Esophagus squamous epithelium (tissue), 5 donors: ENCODE results near the gene SH2D2A. TPM values are rescaled to one million over a fixed set of nuclear protein-coding genes. Genes with fewer than 3 reads are reported as not detected.
"Not testable (repeated sequence)": the region's sequence is repeated elsewhere in the genome, so short reads cannot be mapped to it uniquely, and the experiment has no call there.

ENCODE experiments used
- DNase-seq: peaks from one replicate; lab custom pipeline; 2025; lab: John Stamatoyannopoulos, UW
- H3K27ac ChIP-seq, 4 donors: fragments of 200-600 bp; sonication (generic); one replicate each; pipeline ENCODE4 v1.5.1; 2016 to 2019; ENCODE audit warnings: mild to moderate bottlenecking in 1 of 4
- H3K27me3 ChIP-seq, 4 donors: fragments of 200-600 bp; sonication (generic); 1 replicate in 3 of 4; 2 replicates in 1 of 4; pipeline versions ENCODE4 v1.5.1 to v1.6.0; 2017 to 2021; ENCODE audit warnings: antibody characterized with exemption in 1 of 4
- H3K36me3 ChIP-seq, 3 donors: fragments of 200-600 bp; sonication (generic); one replicate each; pipeline ENCODE4 v1.5.1; 2016 to 2019
- H3K4me1 ChIP-seq, 3 donors: fragments of 200-600 bp; sonication (generic); one replicate each; pipeline ENCODE4 v1.5.1; 2017 to 2019
- H3K4me3 ChIP-seq, 4 donors: fragments of 200-600 bp; sonication (generic); 1 replicate in 3 of 4; 2 replicates in 1 of 4; pipeline ENCODE4 v1.5.1; 2016 to 2019; ENCODE audit warnings: mild to moderate bottlenecking in 2 of 4, moderate library complexity in 1 of 4
- H3K9me3 ChIP-seq, 3 donors: fragments of 200-600 bp; sonication (generic); one replicate each; pipeline ENCODE4 v1.5.1; 2016 to 2019
- CTCF ChIP-seq, 6 experiments: fragments of 450-650 bp in 4 of 6; fragments of 200-600 bp in 2 of 6; sonication (generic) in 2 of 6; IDR thresholded peaks; one replicate each; pipeline ENCODE4 v1.5.1; 2016 to 2019; ENCODE audit warnings: antibody characterized with exemption in 6 of 6, mild to moderate bottlenecking in 4 of 6, moderate library complexity in 4 of 6
- POLR2A ChIP-seq, 4 donors: fragments of 450-650 bp; IDR thresholded peaks; one replicate each; pipeline ENCODE4 v1.6.1; 2017; ENCODE audit warnings: antibody characterized with exemption in 4 of 4, mild to moderate bottlenecking in 4 of 4, moderate library complexity in 3 of 4
- WGBS, 2 donors: methylation state at CpG; one replicate each; pipeline ENCODE4 v1.1.5; 2018; 5-methylcytosine and 5-hydroxymethylcytosine counted together
- intact Hi-C: fragments of 100-400 bp; cut with DNase I; formaldehyde crosslinking; loops from one replicate; pipeline ENCODE4 v1.15.0; 2022
- total RNA-seq, 4 donors: library from RNA; depleted of rRNA; stranded (reverse); fragments of >200 nt; gene quantifications; one replicate each; pipeline ENCODE4 v1.1.0, GENCODE V29; 2016
- donor health status: DM: yes; HTN: yes; CAD: no.

Gene SH2D2A
- total RNA-seq, 4 donors from 2014 or later = 0.32 to 2.0 (median 1.7) TPM; not detected in 1

- intact Hi-C loops = no loop called here
- peak overlapping the region; percentile 90 to 98 (median 96) for H3K27ac ChIP-seq
- H3K4me3 ChIP-seq = peak overlapping the region; percentile 77 to 93 (median 88)
- WGBS, 2 donors = 0% methylated on average over 7 to 9 of the region's 31 CpGs
- H3K27me3 ChIP-seq = no peaks in the 10 kb centered on the region
- no peak for DNase-seq
- H3K4me1 ChIP-seq = peaks cover 17 to 67% (median 44%) of the 10 kb centered on the region in 3 donors
- no peaks in the 10 kb centered on the region for H3K9me3 ChIP-seq
- H3K36me3 ChIP-seq = peaks cover 0 to 28% (median 0%) of the 10 kb centered on the region in 3 donors
- TF ChIP-seq CTCF (IDR thresholded peaks at IDR 0.05) (no peak), POLR2A (IDR thresholded peaks at IDR 0.05) (no peak)
These were observed 48.6 kb downstream of the SH2D2A start for GRCh38 chr1:156767879-156768604.

- H3K9me3 ChIP-seq = no peaks in the 10 kb centered on the region
- H3K4me1 ChIP-seq = peaks cover 17 to 59% (median 37%) of the 10 kb centered on the region in 3 donors
- TF ChIP-seq CTCF (IDR thresholded peaks at IDR 0.05) = no peak
- peak in 3 of 4 donors; percentile 4 to 56 (median 39) for TF ChIP-seq POLR2A (IDR thresholded peaks at IDR 0.05)
- H3K27me3 ChIP-seq = no peaks in the 10 kb centered on the region
- peak within 1 kb of the TSS; percentile 77 to 93 (median 88) for H3K4me3 ChIP-seq
- H3K27ac ChIP-seq = peak within 1 kb of the TSS; percentile 90 to 98 (median 96)
- intact Hi-C loops = no loop called here
- 0 to 1% methylated on average over 17 to 39 of the region's 50 CpGs for WGBS, 2 donors
- peak; percentile 95 for DNase-seq
- peaks cover 0 to 24% (median 0%) of the 10 kb centered on the region in 3 donors for H3K36me3 ChIP-seq
These were observed 49.4 kb downstream of the SH2D2A start, which contains the start of gene PRCC for GRCh38 chr1:156767101-156767878. Gene PRCC, plus strand, starts transcription at chr1:156767535. Its CDS starts 237 bp downstream, at chr1:156767772.

GRCh38 chr1:156766298-156767100 lies 50.1 kb downstream of the SH2D2A start:
- H3K4me1 ChIP-seq = peaks cover 17 to 51% (median 36%) of the 10 kb centered on the region in 3 donors
- peak overlapping the region; percentile 43 to 93 (median 81) for H3K4me3 ChIP-seq
- intact Hi-C loops = no loop called here
- no peak for DNase-seq
- peaks cover 0 to 16% (median 0%) of the 10 kb centered on the region in 3 donors for H3K36me3 ChIP-seq
- TF ChIP-seq CTCF (IDR thresholded peaks at IDR 0.05) (peak in 1 of 6 experiments; percentile 16), POLR2A (IDR thresholded peaks at IDR 0.05) (peak in 1 of 4 donors; percentile 9)
- 2 to 4% methylated on average over 13 of the region's 14 CpGs for WGBS, 2 donors
- peak overlapping the region; percentile 71 to 98 (median 87) for H3K27ac ChIP-seq
- no peaks in the 10 kb centered on the region for H3K9me3 ChIP-seq
- no peaks in the 10 kb centered on the region for H3K27me3 ChIP-seq

GRCh38 chr1:156765666-156766065 lies 51.0 kb downstream of the SH2D2A start:
- H3K27me3 ChIP-seq = no peaks in the 10 kb centered on the region
- intact Hi-C loops = no loop called here
- no peak for TF ChIP-seq CTCF (IDR thresholded peaks at IDR 0.05)
- no peak for TF ChIP-seq POLR2A (IDR thresholded peaks at IDR 0.05)
- peaks cover 17 to 43% (median 30%) of the 10 kb centered on the region in 3 donors for H3K4me1 ChIP-seq
- peak overlapping the region in 2 of 4 donors; percentile 84 to 98 for H3K27ac ChIP-seq
- H3K4me3 ChIP-seq = peak overlapping the region in 1 of 4 donors; percentile 77
- no peaks in the 10 kb centered on the region for H3K9me3 ChIP-seq
- no peak for DNase-seq
- 73 to 88% methylated on average over 2 to 5 of the region's 5 CpGs for WGBS, 2 donors
- peaks cover 0 to 8% (median 0%) of the 10 kb centered on the region in 3 donors for H3K36me3 ChIP-seq

GRCh38 chr1:156765136-156765535 lies 51.5 kb downstream of the SH2D2A start:
- H3K27me3 ChIP-seq, H3K27ac ChIP-seq, H3K4me3 ChIP-seq, intact Hi-C loops, H3K9me3 ChIP-seq, H3K36me3 ChIP-seq, DNase-seq: not testable (repeated sequence)
- 92 to 96% methylated on average over 14 to 15 of the region's 15 CpGs for WGBS, 2 donors
- peaks cover 13 to 38% (median 26%) of the 10 kb centered on the region in 3 donors for H3K4me1 ChIP-seq
